ENCODE data around the gene SYNGR3.
"Not testable (repeated sequence)": the region's sequence is repeated elsewhere in the genome, so short reads cannot be mapped to it uniquely, and the experiment has no call there.

The SYNGR3 gene

GRCh38 chr16:1958715-1959268, 31.0 kb upstream of the SYNGR3 start:
- in situ Hi-C loops (cut with HindIII; ENCODE audit: low sequenced_read_pairs), result loop anchor here (10.0 kb wide), 1 partner anchor 206 kb away; no protein-coding TSS in a partner anchor

GRCh38 chr16:1959269-1960039, 30.3 kb upstream of the SYNGR3 start, which contains the start of gene NDUFB10:
Gene NDUFB10, plus strand, starts transcription at chr16:1959538. Its CDS starts 87 bp downstream, at chr16:1959625.
- in situ Hi-C loops (cut with HindIII; ENCODE audit: low sequenced_read_pairs), result loop anchor here (10.0 kb wide), 1 partner anchor 205 kb away; no protein-coding TSS in a partner anchor

GRCh38 chr16:1960665-1961630, 28.8 kb upstream of the SYNGR3 start:
- in situ Hi-C loops (cut with HindIII; ENCODE audit: low sequenced_read_pairs), result no loop called here

- in situ Hi-C loops (cut with HindIII; ENCODE audit: low sequenced_read_pairs), result no loop called here
Observed at GRCh38 chr16:1961651-1962067, 28.1 kb upstream of the SYNGR3 start.

- in situ Hi-C loops (cut with HindIII; ENCODE audit: low sequenced_read_pairs), result not testable (repeated sequence)
Observed at GRCh38 chr16:1962161-1963153, 27.3 kb upstream of the SYNGR3 start.

- in situ Hi-C loops (cut with HindIII; ENCODE audit: low sequenced_read_pairs), result no loop called here
Observed at GRCh38 chr16:1963806-1964505, 25.8 kb upstream of the SYNGR3 start.

- in situ Hi-C loops (cut with HindIII; ENCODE audit: low sequenced_read_pairs), result loop anchor here (5.0 kb wide), 1 partner anchor 73 kb away; no protein-coding TSS in a partner anchor
Observed at GRCh38 chr16:1964506-1965395, 25.0 kb upstream of the SYNGR3 start, which contains the start of gene RPS2. Gene RPS2, minus strand, starts transcription at chr16:1964826. Its CDS starts 201 bp downstream, at chr16:1964625.

GRCh38 chr16:1965396-1966001, 24.3 kb upstream of the SYNGR3 start:
- in situ Hi-C loops (cut with HindIII; ENCODE audit: low sequenced_read_pairs), result loop anchor here (5.0 kb wide), 1 partner anchor 72 kb away; no protein-coding TSS in a partner anchor

GRCh38 chr16:1966460-1966859, 23.3 kb upstream of the SYNGR3 start, which contains the start of gene RNF151:
Gene RNF151, plus strand, starts transcription at chr16:1966856. Its CDS starts 26 bp downstream, at chr16:1966882.
- in situ Hi-C loops (cut with HindIII; ENCODE audit: low sequenced_read_pairs), result loop anchor here (5.0 kb wide), 1 partner anchor 71 kb away; no protein-coding TSS in a partner anchor

GRCh38 chr16:1968146-1968953, 21.4 kb upstream of the SYNGR3 start:
- in situ Hi-C loops (cut with HindIII; ENCODE audit: low sequenced_read_pairs), result loop anchor here (5.0 kb wide), 1 partner anchor 69 kb away; no protein-coding TSS in a partner anchor

GRCh38 chr16:1971796-1972489, 17.8 kb upstream of the SYNGR3 start, which contains the start of gene TBL3:
Gene TBL3, plus strand, starts transcription at chr16:1972053. Its CDS starts 112 bp downstream, at chr16:1972165.
- in situ Hi-C loops (cut with HindIII; ENCODE audit: low sequenced_read_pairs), result no loop called here

GRCh38 chr16:1972490-1972877, 17.3 kb upstream of the SYNGR3 start:
- in situ Hi-C loops (cut with HindIII; ENCODE audit: low sequenced_read_pairs), result no loop called here

GRCh38 chr16:1973461-1974156, 16.2 kb upstream of the SYNGR3 start:
- in situ Hi-C loops (cut with HindIII; ENCODE audit: low sequenced_read_pairs), result no loop called here

- in situ Hi-C loops (cut with HindIII; ENCODE audit: low sequenced_read_pairs), result no loop called here
Observed at GRCh38 chr16:1974157-1975070, 15.4 kb upstream of the SYNGR3 start.
